Measurements from ENCODE around the gene BICC1.

The BICC1 gene

GRCh38 chr10:58718596-58718995 is 205.9 kb downstream of the BICC1 start:
- Histone ChIP-seq H3K9ac (ENCODE audit: low read depth, low read length) (no peak overlapping the region), H3K4me1 (ENCODE audit: insufficient read depth, low read length) (no peaks in the 10 kb centered on the region), H3K9me3 (ENCODE audit: control insufficient read depth, insufficient read depth, low read length) (no peaks in the 10 kb centered on the region), H3K36me3 (ENCODE audit: insufficient read depth, low read length) (no peaks in the 10 kb centered on the region)

- no peaks in the 10 kb centered on the region for H3K9me3 ChIP-seq (ENCODE audit: control insufficient read depth, insufficient read depth, low read length)
- H3K9ac ChIP-seq (ENCODE audit: low read depth, low read length), result no peak overlapping the region
- H3K36me3 ChIP-seq (ENCODE audit: insufficient read depth, low read length), result no peaks in the 10 kb centered on the region
- no peaks in the 10 kb centered on the region for H3K4me1 ChIP-seq (ENCODE audit: insufficient read depth, low read length)
Measured at GRCh38 chr10:58721601-58722281, 209.1 kb downstream of the BICC1 start.

GRCh38 chr10:58723186-58723585 is 210.5 kb downstream of the BICC1 start:
- Histone ChIP-seq H3K9ac (ENCODE audit: low read depth, low read length) (no peak overlapping the region), H3K36me3 (ENCODE audit: insufficient read depth, low read length) (no peaks in the 10 kb centered on the region), H3K9me3 (ENCODE audit: control insufficient read depth, insufficient read depth, low read length) (no peaks in the 10 kb centered on the region), H3K4me1 (ENCODE audit: insufficient read depth, low read length) (no peaks in the 10 kb centered on the region)

GRCh38 chr10:58723966-58724365 is 211.3 kb downstream of the BICC1 start:
- Histone ChIP-seq H3K4me1 (ENCODE audit: insufficient read depth, low read length) (no peaks in the 10 kb centered on the region), H3K9me3 (ENCODE audit: control insufficient read depth, insufficient read depth, low read length) (no peaks in the 10 kb centered on the region), H3K9ac (ENCODE audit: low read depth, low read length) (no peak overlapping the region), H3K36me3 (ENCODE audit: insufficient read depth, low read length) (no peaks in the 10 kb centered on the region)

- Histone ChIP-seq H3K9ac (ENCODE audit: low read depth, low read length) (no peak overlapping the region), H3K36me3 (ENCODE audit: insufficient read depth, low read length) (no peaks in the 10 kb centered on the region; the same call in 1 of the 2 replicates), H3K9me3 (ENCODE audit: control insufficient read depth, insufficient read depth, low read length) (no peaks in the 10 kb centered on the region), H3K4me1 (ENCODE audit: insufficient read depth, low read length) (no peaks in the 10 kb centered on the region)
Measured at GRCh38 chr10:58724781-58725180, 212.1 kb downstream of the BICC1 start.

- peaks cover 4% of the 10 kb centered on the region for H3K9me3 ChIP-seq (ENCODE audit: control insufficient read depth, insufficient read depth, low read length)
- H3K9ac ChIP-seq (ENCODE audit: low read depth, low read length), result no peak overlapping the region
- no peaks in the 10 kb centered on the region; the same call in 1 of the 2 replicates for H3K36me3 ChIP-seq (ENCODE audit: insufficient read depth, low read length)
- no peaks in the 10 kb centered on the region for H3K4me1 ChIP-seq (ENCODE audit: insufficient read depth, low read length)
Measured at GRCh38 chr10:58725901-58726300, 213.2 kb downstream of the BICC1 start.

- H3K9me3 ChIP-seq (ENCODE audit: control insufficient read depth, insufficient read depth, low read length), result peaks cover 4% of the 10 kb centered on the region
- no peaks in the 10 kb centered on the region; the same call in 1 of the 2 replicates for H3K36me3 ChIP-seq (ENCODE audit: insufficient read depth, low read length)
- no peaks in the 10 kb centered on the region for H3K4me1 ChIP-seq (ENCODE audit: insufficient read depth, low read length)
- no peak overlapping the region for H3K9ac ChIP-seq (ENCODE audit: low read depth, low read length)
Measured at GRCh38 chr10:58727633-58728032, 215.0 kb downstream of the BICC1 start.

GRCh38 chr10:58731276-58731675 is 218.6 kb downstream of the BICC1 start:
- no peak overlapping the region for H3K9ac ChIP-seq (ENCODE audit: low read depth, low read length)
- no peaks in the 10 kb centered on the region for H3K4me1 ChIP-seq (ENCODE audit: insufficient read depth, low read length)
- no peaks in the 10 kb centered on the region; the same call in 1 of the 2 replicates for H3K36me3 ChIP-seq (ENCODE audit: insufficient read depth, low read length)
- peaks cover 4% of the 10 kb centered on the region for H3K9me3 ChIP-seq (ENCODE audit: control insufficient read depth, insufficient read depth, low read length)

- Histone ChIP-seq H3K4me1 (ENCODE audit: insufficient read depth, low read length) (no peaks in the 10 kb centered on the region), H3K9ac (ENCODE audit: low read depth, low read length) (no peak overlapping the region), H3K36me3 (ENCODE audit: insufficient read depth, low read length) (no peaks in the 10 kb centered on the region; the same call in 1 of the 2 replicates), H3K9me3 (ENCODE audit: control insufficient read depth, insufficient read depth, low read length) (peaks cover 4% of the 10 kb centered on the region)
Measured at GRCh38 chr10:58733436-58733835, 220.8 kb downstream of the BICC1 start.

GRCh38 chr10:58734116-58734515 is 221.4 kb downstream of the BICC1 start:
- Histone ChIP-seq H3K9me3 (ENCODE audit: control insufficient read depth, insufficient read depth, low read length) (peaks cover 4% of the 10 kb centered on the region), H3K9ac (ENCODE audit: low read depth, low read length) (no peak overlapping the region), H3K36me3 (ENCODE audit: insufficient read depth, low read length) (no peaks in the 10 kb centered on the region; the same call in 1 of the 2 replicates), H3K4me1 (ENCODE audit: insufficient read depth, low read length) (no peaks in the 10 kb centered on the region)

GRCh38 chr10:58734664-58735063 is 222.0 kb downstream of the BICC1 start:
- Histone ChIP-seq H3K36me3 (ENCODE audit: insufficient read depth, low read length) (no peaks in the 10 kb centered on the region; the same call in 1 of the 2 replicates), H3K4me1 (ENCODE audit: insufficient read depth, low read length) (no peaks in the 10 kb centered on the region), H3K9ac (ENCODE audit: low read depth, low read length) (no peak overlapping the region), H3K9me3 (ENCODE audit: control insufficient read depth, insufficient read depth, low read length) (peaks cover 4% of the 10 kb centered on the region)

GRCh38 chr10:58735087-58735486 is 222.4 kb downstream of the BICC1 start:
- H3K9ac ChIP-seq (ENCODE audit: low read depth, low read length), result no peak overlapping the region
- H3K36me3 ChIP-seq (ENCODE audit: insufficient read depth, low read length), result no peaks in the 10 kb centered on the region
- no peaks in the 10 kb centered on the region for H3K4me1 ChIP-seq (ENCODE audit: insufficient read depth, low read length)
- H3K9me3 ChIP-seq (ENCODE audit: control insufficient read depth, insufficient read depth, low read length), result peaks cover 3% of the 10 kb centered on the region

GRCh38 chr10:58740620-58741369 is 228.1 kb downstream of the BICC1 start:
- Histone ChIP-seq H3K9ac (ENCODE audit: low read depth, low read length) (no peak overlapping the region), H3K36me3 (ENCODE audit: insufficient read depth, low read length) (no peaks in the 10 kb centered on the region), H3K9me3 (ENCODE audit: control insufficient read depth, insufficient read depth, low read length) (no peaks in the 10 kb centered on the region), H3K4me1 (ENCODE audit: insufficient read depth, low read length) (no peaks in the 10 kb centered on the region)

- no peaks in the 10 kb centered on the region for H3K9me3 ChIP-seq (ENCODE audit: control insufficient read depth, insufficient read depth, low read length)
- H3K36me3 ChIP-seq (ENCODE audit: insufficient read depth, low read length), result no peaks in the 10 kb centered on the region
- H3K4me1 ChIP-seq (ENCODE audit: insufficient read depth, low read length), result peaks cover 6% of the 10 kb centered on the region
- no peak overlapping the region for H3K9ac ChIP-seq (ENCODE audit: low read depth, low read length)
Measured at GRCh38 chr10:58741673-58742072, 229.0 kb downstream of the BICC1 start.

GRCh38 chr10:58742141-58742540 is 229.5 kb downstream of the BICC1 start:
- Histone ChIP-seq H3K36me3 (ENCODE audit: insufficient read depth, low read length) (no peaks in the 10 kb centered on the region), H3K9me3 (ENCODE audit: control insufficient read depth, insufficient read depth, low read length) (no peaks in the 10 kb centered on the region), H3K4me1 (ENCODE audit: insufficient read depth, low read length) (peaks cover 10% of the 10 kb centered on the region), H3K9ac (ENCODE audit: low read depth, low read length) (no peak overlapping the region)

Data from ES-I3 (cell line).